ENCODE measurements around the gene NDUFS8.
A peak's percentile ranks its signal among the peaks of the same experiment; 100 is the strongest.
"Not testable (repeated sequence)": the region's sequence is repeated elsewhere in the genome, so short reads cannot be mapped to it uniquely, and the experiment has no call there.

NDUFS8 gene

DNA sequence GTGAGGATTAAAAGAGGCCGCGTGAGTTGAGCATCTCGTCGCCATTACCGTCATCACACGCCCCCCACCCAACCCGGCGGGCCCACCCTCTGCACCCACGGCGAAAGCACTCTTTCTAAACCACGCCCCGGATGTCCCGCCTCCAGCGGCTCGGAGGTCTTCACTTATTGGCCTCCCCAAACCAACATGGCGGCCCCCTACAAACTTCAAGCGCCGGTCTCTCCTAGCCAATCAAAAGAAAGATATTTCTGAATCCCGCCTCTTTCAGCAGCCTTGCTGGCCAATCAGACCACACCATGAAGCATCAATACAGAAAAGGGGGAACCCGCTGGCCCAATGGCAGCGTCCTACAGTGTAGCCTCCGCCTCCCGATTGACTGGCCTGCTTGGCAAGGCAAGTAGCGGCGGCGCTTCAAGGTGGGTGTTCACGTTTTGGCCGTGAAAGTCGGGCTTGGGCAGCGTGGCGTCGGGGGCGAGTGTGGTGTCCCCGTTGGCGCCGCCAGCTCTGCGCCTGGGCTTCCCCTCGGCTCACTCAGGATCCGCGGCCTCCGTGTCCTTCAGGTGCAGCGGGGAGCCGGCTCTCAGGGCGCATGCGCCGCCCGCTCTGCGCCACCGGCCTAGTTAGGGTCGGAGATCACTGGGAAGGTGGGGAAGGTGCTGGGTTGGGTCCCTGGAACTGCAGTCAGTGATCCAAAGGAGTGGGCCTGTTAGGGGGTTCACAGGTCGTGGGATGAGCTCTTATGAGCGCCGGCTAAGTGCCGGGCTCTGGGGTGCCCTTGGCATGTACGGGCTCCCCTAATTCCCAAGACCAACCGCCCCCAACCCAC, at the start of gene NDUFS8:
NDUFS8 (plus strand) TSS at position 364 of the 826 bp plus-strand sequence. CDS start 1,471 bp downstream, outside the sequence.
- H3K4me3 ChIP-seq (ENCODE audit: control insufficient read depth, low read depth, low read length): peak within 1 kb of the TSS; percentile 58
- DNase-seq (ENCODE audit: low read depth): peak; percentile 99
- TF ChIP-seq, protein P1, sequence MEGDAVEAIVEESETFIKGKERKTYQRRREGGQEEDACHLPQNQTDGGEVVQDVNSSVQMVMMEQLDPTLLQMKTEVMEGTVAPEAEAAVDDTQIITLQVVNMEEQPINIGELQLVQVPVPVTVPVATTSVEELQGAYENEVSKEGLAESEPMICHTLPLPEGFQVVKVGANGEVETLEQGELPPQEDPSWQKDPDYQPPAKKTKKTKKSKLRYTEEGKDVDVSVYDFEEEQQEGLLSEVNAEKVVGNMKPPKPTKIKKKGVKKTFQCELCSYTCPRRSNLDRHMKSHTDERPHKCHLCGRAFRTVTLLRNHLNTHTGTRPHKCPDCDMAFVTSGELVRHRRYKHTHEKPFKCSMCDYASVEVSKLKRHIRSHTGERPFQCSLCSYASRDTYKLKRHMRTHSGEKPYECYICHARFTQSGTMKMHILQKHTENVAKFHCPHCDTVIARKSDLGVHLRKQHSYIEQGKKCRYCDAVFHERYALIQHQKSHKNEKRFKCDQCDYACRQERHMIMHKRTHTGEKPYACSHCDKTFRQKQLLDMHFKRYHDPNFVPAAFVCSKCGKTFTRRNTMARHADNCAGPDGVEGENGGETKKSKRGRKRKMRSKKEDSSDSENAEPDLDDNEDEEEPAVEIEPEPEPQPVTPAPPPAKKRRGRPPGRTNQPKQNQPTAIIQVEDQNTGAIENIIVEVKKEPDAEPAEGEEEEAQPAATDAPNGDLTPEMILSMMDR (conservative IDR thresholded peaks at IDR 0.05; ENCODE audit: control insufficient read depth, insufficient read depth, low read depth, low read length): no peak

DNA sequence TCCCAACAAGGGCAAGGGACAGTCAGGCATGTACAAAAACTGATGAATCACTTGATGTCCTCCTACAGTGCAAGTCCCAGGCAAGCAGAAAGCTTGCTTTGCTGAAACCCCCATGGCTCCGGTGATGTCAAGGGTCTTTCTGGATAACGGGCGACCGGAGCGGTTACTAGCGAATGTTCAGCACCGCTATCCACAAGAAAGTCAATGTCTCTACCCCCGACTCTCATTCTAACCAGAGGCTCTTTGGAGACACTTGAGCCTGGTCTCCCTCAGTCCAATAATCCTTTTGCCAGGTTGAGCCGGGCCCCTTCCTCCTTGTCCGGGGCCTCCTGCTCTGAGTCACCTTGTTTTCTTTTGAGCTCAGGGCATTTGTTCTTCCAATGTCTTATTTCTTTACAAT, 49.3 kb upstream of the NDUFS8 start:
- H3K4me3 ChIP-seq (ENCODE audit: control insufficient read depth, low read depth, low read length); DNase-seq (ENCODE audit: low read depth): not testable (repeated sequence)

DNA sequence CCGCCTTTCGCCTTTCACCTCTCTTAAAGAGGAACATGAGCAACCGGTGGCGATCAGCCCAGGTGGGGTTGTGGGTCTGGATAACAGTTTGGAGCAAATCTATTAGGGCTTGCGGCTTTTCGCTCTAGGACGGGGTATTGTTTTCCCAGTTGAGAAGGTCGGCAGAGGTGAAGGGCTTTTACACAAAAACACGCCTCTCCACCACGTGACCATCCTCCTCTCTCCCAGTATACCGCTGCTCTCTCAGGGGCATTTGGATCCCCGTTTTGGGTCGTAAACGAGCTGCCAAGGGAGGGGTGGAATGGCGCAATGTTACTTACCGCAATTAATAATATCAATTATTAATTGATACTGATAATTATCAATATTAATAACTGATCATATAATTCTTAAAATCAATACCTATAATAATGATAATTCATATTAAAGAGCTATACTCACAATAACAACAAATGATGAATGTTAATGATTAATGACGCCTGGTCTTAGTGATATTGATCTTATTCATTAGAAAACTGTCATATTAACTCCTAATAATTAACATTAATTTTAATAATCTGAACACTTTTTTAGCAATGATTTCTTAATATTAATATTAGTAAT, 48.1 kb upstream of the NDUFS8 start:
- not testable (repeated sequence) for H3K4me3 ChIP-seq (ENCODE audit: control insufficient read depth, low read depth, low read length); DNase-seq (ENCODE audit: low read depth)

DNA sequence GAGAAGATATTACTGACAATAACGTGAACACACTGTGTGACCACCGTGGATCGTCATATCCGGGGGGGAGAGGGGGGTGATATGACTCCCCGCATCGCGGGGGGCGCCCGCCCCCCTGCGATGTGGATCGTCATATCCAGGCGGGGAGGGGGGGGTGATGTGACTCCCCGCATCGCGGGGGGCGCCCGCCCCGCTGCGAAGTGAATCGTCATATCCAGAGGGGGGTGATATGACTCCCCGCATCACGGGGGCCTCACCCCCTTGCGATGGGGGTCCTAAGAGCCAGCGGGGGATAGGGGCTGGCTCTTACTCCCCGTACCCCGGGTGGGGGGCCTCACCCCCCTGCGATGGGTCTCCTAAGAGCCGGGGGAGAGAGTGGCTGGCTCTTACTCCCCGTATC, 46.5 kb upstream of the NDUFS8 start:
- TF ChIP-seq, protein P1 (conservative IDR thresholded peaks at IDR 0.05; ENCODE audit: control insufficient read depth, insufficient read depth, low read depth, low read length): no peak
- H3K4me3 ChIP-seq (ENCODE audit: control insufficient read depth, low read depth, low read length): no peak overlapping the region
- DNase-seq (ENCODE audit: low read depth): no peak

DNA sequence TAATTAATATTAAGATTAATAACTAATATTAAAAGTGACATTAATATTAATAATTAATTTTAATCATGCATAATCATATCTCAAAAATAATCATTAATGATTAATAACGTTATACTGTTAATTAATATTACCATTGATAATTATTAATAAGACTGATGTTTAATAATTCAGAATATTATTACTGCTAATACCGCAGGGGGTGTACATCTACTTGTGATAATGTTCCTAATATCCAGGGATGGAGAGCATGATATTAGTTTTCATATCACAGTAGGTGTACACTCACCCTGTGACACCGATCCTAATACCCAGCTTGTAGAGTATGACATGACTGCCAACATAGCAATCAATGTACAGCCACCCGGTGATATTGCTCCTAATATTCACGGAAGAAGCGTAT, 45.2 kb upstream of the NDUFS8 start:
- not testable (repeated sequence) for DNase-seq (ENCODE audit: low read depth); H3K4me3 ChIP-seq (ENCODE audit: control insufficient read depth, low read depth, low read length)

DNA sequence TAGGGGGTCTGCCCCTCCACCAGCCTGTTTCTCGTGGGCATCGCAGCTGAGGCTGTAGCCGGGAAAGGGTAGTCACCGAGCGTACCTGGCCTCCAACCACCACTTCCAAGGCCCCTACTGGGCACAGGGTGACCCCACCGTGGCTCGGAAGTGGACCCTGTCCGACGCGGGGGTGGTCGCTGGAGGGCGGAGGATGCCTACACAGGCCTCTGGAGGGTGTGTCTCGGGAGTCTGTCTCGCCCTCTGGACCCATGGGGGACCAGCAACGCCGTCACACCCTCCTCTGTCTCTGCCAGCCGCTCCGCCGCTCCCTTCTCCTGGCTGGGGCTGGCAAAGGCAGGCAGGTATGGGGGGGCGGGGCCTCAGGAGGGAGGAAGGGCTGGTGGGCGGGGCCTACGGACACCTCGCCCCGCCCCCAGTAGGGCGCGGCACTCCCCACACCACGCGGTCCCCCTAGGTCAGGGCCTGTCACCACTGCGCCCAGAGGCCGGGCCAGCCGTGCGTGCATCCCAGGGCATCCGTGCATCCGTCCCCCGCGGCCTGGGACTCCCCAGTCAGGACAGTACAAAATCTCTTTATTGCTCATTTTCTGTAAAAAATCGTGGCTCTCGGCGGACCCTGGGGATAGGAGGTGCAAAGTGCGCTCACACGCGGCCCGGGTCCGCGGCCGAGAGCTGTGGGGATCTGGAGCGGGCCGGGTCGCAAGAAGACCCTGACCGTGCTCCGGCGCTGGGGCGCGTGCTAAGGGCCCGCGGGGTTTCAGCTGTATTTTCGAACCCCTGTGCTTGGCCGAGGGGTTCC, 39.7 kb upstream of the NDUFS8 start:
- H3K4me3 ChIP-seq (ENCODE audit: control insufficient read depth, low read depth, low read length); DNase-seq (ENCODE audit: low read depth): not testable (repeated sequence)

DNA sequence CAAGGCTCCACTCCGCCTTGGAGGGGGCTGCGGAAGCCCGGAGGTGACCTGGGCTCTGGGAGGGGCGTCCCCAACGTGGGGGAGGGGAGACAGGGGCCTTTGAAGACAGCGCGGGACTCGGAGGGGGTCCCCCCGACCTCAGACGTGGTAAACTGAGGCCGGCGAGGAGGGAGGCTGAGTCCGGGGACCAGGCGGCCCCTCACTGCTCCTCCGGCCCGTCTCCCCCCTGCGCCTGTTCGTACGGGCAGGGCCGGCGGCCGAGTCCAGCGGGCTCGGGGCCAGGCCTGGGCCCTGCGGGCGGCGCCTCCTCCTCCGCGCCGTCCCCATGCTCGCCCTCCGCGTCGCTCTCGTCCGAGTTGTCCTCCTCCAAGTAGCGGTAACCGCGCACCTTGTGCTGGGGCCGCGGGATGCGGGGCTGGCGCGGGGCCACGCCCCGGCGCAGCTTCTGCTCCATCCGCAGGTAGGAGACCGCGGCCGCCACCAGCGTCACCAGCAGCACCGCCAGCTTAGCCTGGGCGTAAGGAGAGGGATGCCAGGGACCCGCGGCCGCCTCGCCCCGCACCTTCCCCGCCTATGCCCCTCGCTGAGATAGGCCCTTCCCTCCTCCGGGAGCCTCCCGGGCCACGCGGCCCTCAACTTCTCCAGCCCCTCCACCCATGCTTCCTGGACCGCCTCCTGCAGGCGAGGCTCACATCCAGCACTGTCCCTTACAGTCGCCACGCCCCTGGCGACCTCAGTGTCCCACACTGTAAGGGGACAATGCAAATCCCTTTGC, 38.9 kb upstream of the NDUFS8 start:
- H3K4me3 ChIP-seq (ENCODE audit: control insufficient read depth, low read depth, low read length); DNase-seq (ENCODE audit: low read depth): not testable (repeated sequence)

DNA sequence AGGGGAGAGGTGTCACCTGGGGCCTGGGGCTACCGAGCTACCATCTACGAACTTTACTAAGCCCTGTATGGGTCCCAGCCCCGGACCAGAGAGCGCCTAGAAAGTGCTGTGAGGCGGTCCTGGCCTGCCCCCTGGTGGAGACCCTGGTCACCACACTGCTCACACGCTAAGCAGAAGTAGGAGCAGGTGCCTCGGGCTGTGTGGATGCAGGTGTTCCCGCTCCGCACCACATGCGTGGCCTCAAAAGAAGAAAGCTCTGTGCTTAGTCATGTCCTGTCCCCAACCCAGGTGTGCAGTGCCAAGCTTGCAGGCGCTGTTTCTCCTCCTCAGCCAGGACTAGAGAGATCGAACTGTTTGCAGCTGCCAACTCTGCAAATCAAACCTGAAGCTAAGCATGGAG, 36.7 kb upstream of the NDUFS8 start:
- not testable (repeated sequence) for H3K4me3 ChIP-seq (ENCODE audit: control insufficient read depth, low read depth, low read length); DNase-seq (ENCODE audit: low read depth)
- TF ChIP-seq, protein P1 (conservative IDR thresholded peaks at IDR 0.05; ENCODE audit: control insufficient read depth, insufficient read depth, low read depth, low read length): peak; percentile 43

DNA sequence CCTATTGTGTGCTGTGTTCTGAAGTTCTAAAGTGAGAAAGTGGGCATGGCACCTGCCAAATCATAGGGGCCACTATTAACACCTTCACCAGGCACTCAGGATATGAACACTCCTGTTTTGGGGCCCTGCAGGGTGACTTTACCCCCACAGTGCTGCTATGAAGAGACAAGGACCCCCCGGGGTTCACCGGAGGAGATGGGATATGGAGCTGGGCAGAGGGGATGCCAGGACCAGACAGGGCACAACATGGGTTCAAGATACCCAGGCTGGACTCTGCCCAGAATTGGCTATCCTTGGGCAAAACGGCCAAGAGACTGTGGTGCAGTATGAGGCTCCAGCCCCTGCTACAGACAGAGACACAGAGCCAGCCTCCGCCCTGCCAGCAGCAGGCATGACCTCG, 36.1 kb upstream of the NDUFS8 start:
- not testable (repeated sequence) for DNase-seq (ENCODE audit: low read depth); H3K4me3 ChIP-seq (ENCODE audit: control insufficient read depth, low read depth, low read length)

DNA sequence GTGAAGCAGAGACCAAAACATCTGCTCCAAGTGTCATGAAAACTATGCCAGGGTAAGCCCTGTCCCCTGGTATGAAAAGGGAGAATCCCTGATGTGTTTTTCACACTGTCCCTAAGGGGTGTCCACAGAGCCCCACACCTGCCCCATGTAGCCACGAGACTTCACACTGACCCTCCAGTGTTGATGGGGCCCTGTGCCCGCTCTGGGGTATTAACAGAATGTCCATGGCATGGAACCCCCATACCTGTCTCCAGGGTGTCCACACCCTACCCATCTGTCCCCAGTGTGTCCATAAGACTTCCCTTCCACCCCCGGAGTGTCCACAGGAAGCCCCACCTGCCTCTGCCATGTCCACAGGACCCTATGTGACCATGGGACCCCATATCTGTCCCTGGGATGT, 35.4 kb upstream of the NDUFS8 start:
- not testable (repeated sequence) for DNase-seq (ENCODE audit: low read depth); H3K4me3 ChIP-seq (ENCODE audit: control insufficient read depth, low read depth, low read length)

DNA sequence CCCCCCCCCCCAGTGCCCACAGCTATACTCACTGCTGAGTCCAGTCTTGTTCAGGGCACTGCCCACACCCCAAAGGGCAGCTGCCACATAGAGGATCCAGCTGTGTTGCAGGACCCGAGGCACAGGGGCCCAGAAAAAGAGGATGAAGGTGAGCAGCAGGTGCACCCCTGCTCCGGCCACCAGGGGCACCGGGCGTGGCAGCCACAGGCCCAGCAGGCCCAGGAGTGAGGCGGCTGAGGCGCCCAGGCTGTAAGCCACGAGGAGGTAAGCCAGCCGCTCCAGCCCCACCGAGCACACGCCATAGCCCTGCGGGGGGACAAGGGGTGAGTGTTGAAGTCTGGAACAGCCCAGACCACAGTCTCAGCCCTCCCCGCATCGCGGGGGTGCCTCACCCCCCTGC, 34.9 kb upstream of the NDUFS8 start:
- H3K4me3 ChIP-seq (ENCODE audit: control insufficient read depth, low read depth, low read length); DNase-seq (ENCODE audit: low read depth): not testable (repeated sequence)
